HEK293 (cell line): Measurements from ENCODE around the gene MYBPC3.

Experiments used
- CTCF ChIA-PET: fragments of 350-600 bp; formaldehyde crosslinking; extraction: SDS; loops from one replicate; lab custom pipeline; 2021; ENCODE audit warnings: antibody characterized with exemption; lab: Yijun Ruan, JAX
- POLR2A ChIA-PET: fragments of 300-600 bp; formaldehyde crosslinking; extraction: SDS; loops from one replicate; lab custom pipeline; 2020; ENCODE audit warnings: antibody characterized with exemption, inconsistent platforms; lab: Yijun Ruan, JAX
- H3K27ac ChIP-seq: fragments of 200-500 bp; sonication (Bioruptor generic); 2 replicates; pipeline ENCODE4 v1.5.1; 2014; ENCODE audit warnings: low read depth, low read length, control low read depth, inconsistent platforms; ENCODE audit errors: extremely low read depth
- H3K36me3 ChIP-seq, 2 experiments: fragments of 200-500 bp in 1 of 2; sonication (Bioruptor generic) in 1 of 2; 1 replicate in 1 of 2; 2 replicates in 1 of 2; pipeline ENCODE4 v1.5.1; 2014 to 2017; ENCODE audit warnings: inconsistent platforms in 2 of 2, low read length in 2 of 2; ENCODE audit not compliant: control insufficient read depth in 2 of 2, insufficient read depth in 1 of 2
- H3K4me1 ChIP-seq: fragments of 200-500 bp; sonication (Bioruptor generic); 2 replicates; pipeline ENCODE4 v1.5.1; 2014; ENCODE audit warnings: mild to moderate bottlenecking, low read length, inconsistent platforms; ENCODE audit not compliant: control insufficient read depth, insufficient read depth
- H3K4me3 ChIP-seq: 2 replicates; pipeline ENCODE4 v1.5.1; 2011; ENCODE audit warnings: low read depth, mild to moderate bottlenecking, control low read depth, low read length, moderate library complexity
- H3K9me3 ChIP-seq: fragments of 200-500 bp; sonication (Bioruptor generic); 2 replicates; pipeline ENCODE4 v1.5.1; 2014; ENCODE audit warnings: low read depth, low read length, inconsistent platforms; ENCODE audit not compliant: control insufficient read depth, insufficient read depth
- EGR2 ChIP-seq: fragments of 450-650 bp; formaldehyde crosslinking; IDR thresholded peaks from 2 replicates; pipeline ENCODE4 v1.5.1; 2016; ENCODE audit warnings: low read depth, missing biosample characterization, missing genetic modification characterization
- ELK4 ChIP-seq: IDR thresholded peaks from 2 replicates; pipeline ENCODE4 v1.6.1; 2011; ENCODE audit warnings: mild to moderate bottlenecking, low read depth, low read length, borderline replicate concordance
- GLI2 ChIP-seq: fragments of 450-650 bp; formaldehyde crosslinking; IDR thresholded peaks from 2 replicates; pipeline ENCODE4; 2017; ENCODE audit warnings: missing biosample characterization, missing genetic modification characterization, low read depth, borderline replicate concordance
- GLIS1 ChIP-seq: fragments of 450-650 bp; formaldehyde crosslinking; IDR thresholded peaks from 2 replicates; pipeline ENCODE4 v1.5.1; 2016; ENCODE audit warnings: missing biosample characterization, missing genetic modification characterization
- REPIN1 ChIP-seq: fragments of 450-650 bp; formaldehyde crosslinking; IDR thresholded peaks from 2 replicates; pipeline ENCODE4 v1.5.1; 2017; ENCODE audit warnings: missing biosample characterization, missing genetic modification characterization, low read depth
- SALL2 ChIP-seq: fragments of 450-650 bp; formaldehyde crosslinking; IDR thresholded peaks from 2 replicates; pipeline ENCODE4 v1.5.0; 2017; ENCODE audit warnings: missing biosample characterization, mild to moderate bottlenecking, missing genetic modification characterization, borderline replicate concordance
- ZFP37 ChIP-seq: fragments of 450-650 bp; formaldehyde crosslinking; IDR thresholded peaks from 2 replicates; pipeline ENCODE4 v1.5.1; 2016; ENCODE audit warnings: missing biosample characterization, missing genetic modification characterization
- ZNF132 ChIP-seq: fragments of 450-650 bp; formaldehyde crosslinking; IDR thresholded peaks from 2 replicates; pipeline ENCODE4 v1.5.1; 2017; ENCODE audit warnings: missing biosample characterization, missing genetic modification characterization, borderline replicate concordance
- ZNF140 ChIP-seq: fragments of 450-650 bp; formaldehyde crosslinking; IDR thresholded peaks from 2 replicates; pipeline ENCODE4 v1.5.1; 2016; ENCODE audit warnings: missing biosample characterization, missing genetic modification characterization
- ZNF16 ChIP-seq: fragments of 450-650 bp; formaldehyde crosslinking; IDR thresholded peaks from 2 replicates; pipeline ENCODE4 v1.5.1; 2016; ENCODE audit warnings: low read depth, missing biosample characterization, missing genetic modification characterization
- ZNF211 ChIP-seq: fragments of 450-650 bp; formaldehyde crosslinking; IDR thresholded peaks from 2 replicates; pipeline ENCODE4 v1.5.1; 2016; ENCODE audit warnings: low read depth, missing biosample characterization, missing genetic modification characterization
- ZNF214 ChIP-seq: fragments of 450-650 bp; formaldehyde crosslinking; IDR thresholded peaks from 2 replicates; pipeline ENCODE4 v1.5.1; 2017; ENCODE audit warnings: missing biosample characterization, mild to moderate bottlenecking, missing genetic modification characterization, borderline replicate concordance
- ZNF23 ChIP-seq: fragments of 450-650 bp; formaldehyde crosslinking; IDR thresholded peaks from 2 replicates; pipeline ENCODE4 v1.5.1; 2016; ENCODE audit warnings: missing biosample characterization, missing genetic modification characterization, borderline replicate concordance
- ZNF366 ChIP-seq: fragments of 450-650 bp; formaldehyde crosslinking; conservative IDR thresholded peaks from 2 replicates; pipeline ENCODE4 v1.5.1; 2016; ENCODE audit warnings: missing biosample characterization, missing genetic modification characterization
- ZNF37A ChIP-seq: fragments of 450-650 bp; IDR thresholded peaks from 2 replicates; pipeline ENCODE4 v1.5.1; 2018; ENCODE audit warnings: missing biosample characterization, missing genetic modification characterization
- ZNF426 ChIP-seq: fragments of 450-650 bp; formaldehyde crosslinking; IDR thresholded peaks from 2 replicates; pipeline ENCODE4 v1.5.1; 2017; ENCODE audit warnings: missing biosample characterization, missing genetic modification characterization, mild to moderate bottlenecking, inconsistent platforms, moderate library complexity
- ZNF510 ChIP-seq: fragments of 450-650 bp; formaldehyde crosslinking; IDR thresholded peaks from 2 replicates; pipeline ENCODE4 v1.5.1; 2018; ENCODE audit warnings: mild to moderate bottlenecking, missing genetic modification characterization, missing biosample characterization; ENCODE audit not compliant: insufficient replicate concordance
- ZNF513 ChIP-seq: fragments of 450-650 bp; IDR thresholded peaks from 2 replicates; pipeline ENCODE4 v1.5.1; 2018; ENCODE audit warnings: missing biosample characterization, missing genetic modification characterization
- ZNF544 ChIP-seq: fragments of 450-650 bp; formaldehyde crosslinking; IDR thresholded peaks from 2 replicates; pipeline ENCODE4 v1.5.0; 2017; ENCODE audit warnings: missing biosample characterization, missing genetic modification characterization
- ZNF555 ChIP-seq: fragments of 450-650 bp; formaldehyde crosslinking; conservative IDR thresholded peaks from 2 replicates; pipeline ENCODE4 v1.5.1; 2017; ENCODE audit warnings: missing biosample characterization, mild to moderate bottlenecking, missing genetic modification characterization, inconsistent platforms
- ZNF843 ChIP-seq: fragments of 450-650 bp; formaldehyde crosslinking; IDR thresholded peaks from 2 replicates; pipeline ENCODE4 v1.5.1; 2016; ENCODE audit warnings: missing biosample characterization, missing genetic modification characterization
- TF ChIP-seq, protein P1 (sequence below): fragments of 450-650 bp; formaldehyde crosslinking; IDR thresholded peaks from 2 replicates; pipeline ENCODE4 v1.5.1; 2016; ENCODE audit warnings: missing biosample characterization, missing genetic modification characterization
- TF ChIP-seq, protein P2 (sequence below): fragments of 450-650 bp; formaldehyde crosslinking; IDR thresholded peaks from 2 replicates; pipeline ENCODE4 v1.5.1; 2016; ENCODE audit warnings: missing biosample characterization, missing genetic modification characterization, borderline replicate concordance

Gene MYBPC3

GRCh38 chr11:47329431-47329986 is 23.0 kb downstream of the MYBPC3 start:
- peaks cover 0 to 4% of the 10 kb centered on the region in 2 experiments; a peak in 1 of 3 replicates for H3K36me3 ChIP-seq
- H3K27ac ChIP-seq = no peak overlapping the region
- H3K4me1 ChIP-seq = no peaks in the 10 kb centered on the region
- CTCF ChIA-PET = interaction anchor here (1.0 to 1.2 kb wide), 3 partner anchors 9 to 167 kb away, joined by 3 to 4 read pairs (median 4); no protein-coding TSS in a partner anchor
- POLR2A ChIA-PET = no interaction called here
- no peak for TF ChIP-seq ZNF366
- TF ChIP-seq ZNF23 = no peak
- no peak for TF ChIP-seq ZFP37
- TF ChIP-seq ZNF510 (tag by site-specific recombination) = no peak
- no peak for TF ChIP-seq ZNF211 (tag by site-specific recombination)
- TF ChIP-seq GLIS1 (tag by site-specific recombination) = no peak
- no peak for TF ChIP-seq GLI2 (tag by site-specific recombination)
- TF ChIP-seq SALL2 = no peak
- TF ChIP-seq ELK4 = no peak
- TF ChIP-seq ZNF426 (tag by site-specific recombination) = no peak
- no peak for TF ChIP-seq ZNF16 (tag by site-specific recombination)
- TF ChIP-seq ZNF140 = no peak
- TF ChIP-seq ZNF544 = no peak
- no peak for TF ChIP-seq ZNF555 (tag by site-specific recombination)
- TF ChIP-seq REPIN1 = no peak
- TF ChIP-seq, protein P1, sequence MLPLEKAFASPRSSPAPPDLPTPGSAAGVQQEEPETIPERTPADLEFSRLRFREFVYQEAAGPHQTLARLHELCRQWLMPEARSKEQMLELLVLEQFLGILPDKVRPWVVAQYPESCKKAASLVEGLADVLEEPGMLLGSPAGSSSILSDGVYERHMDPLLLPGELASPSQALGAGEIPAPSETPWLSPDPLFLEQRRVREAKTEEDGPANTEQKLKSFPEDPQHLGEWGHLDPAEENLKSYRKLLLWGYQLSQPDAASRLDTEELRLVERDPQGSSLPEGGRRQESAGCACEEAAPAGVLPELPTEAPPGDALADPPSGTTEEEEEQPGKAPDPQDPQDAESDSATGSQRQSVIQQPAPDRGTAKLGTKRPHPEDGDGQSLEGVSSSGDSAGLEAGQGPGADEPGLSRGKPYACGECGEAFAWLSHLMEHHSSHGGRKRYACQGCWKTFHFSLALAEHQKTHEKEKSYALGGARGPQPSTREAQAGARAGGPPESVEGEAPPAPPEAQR (tag by site-specific recombination) = no peak
- no peak for TF ChIP-seq ZNF132 (tag by site-specific recombination)
- no peak for TF ChIP-seq EGR2 (tag by site-specific recombination)
- TF ChIP-seq ZNF37A (tag by site-specific recombination) = no peak
- H3K9me3 ChIP-seq = no peaks in the 10 kb centered on the region
- H3K4me3 ChIP-seq = no peak overlapping the region

- peaks cover 0 to 4% of the 10 kb centered on the region in 2 experiments; a peak in 1 of 3 replicates for H3K36me3 ChIP-seq
- no peak overlapping the region for H3K27ac ChIP-seq
- ChIA-PET POLR2A (no interaction called here), CTCF (interaction anchor here (1.0 to 1.1 kb wide), 2 partner anchors 18 to 166 kb away, joined by 3 to 4 read pairs; no protein-coding TSS in a partner anchor)
- H3K9me3 ChIP-seq = no peaks in the 10 kb centered on the region
- no peak overlapping the region for H3K4me3 ChIP-seq
- no peaks in the 10 kb centered on the region for H3K4me1 ChIP-seq
- TF ChIP-seq ZNF214 (no peak), ZNF513 (tag by site-specific recombination) (no peak), ZNF843 (tag by site-specific recombination) (no peak)
- TF ChIP-seq, protein P2, sequence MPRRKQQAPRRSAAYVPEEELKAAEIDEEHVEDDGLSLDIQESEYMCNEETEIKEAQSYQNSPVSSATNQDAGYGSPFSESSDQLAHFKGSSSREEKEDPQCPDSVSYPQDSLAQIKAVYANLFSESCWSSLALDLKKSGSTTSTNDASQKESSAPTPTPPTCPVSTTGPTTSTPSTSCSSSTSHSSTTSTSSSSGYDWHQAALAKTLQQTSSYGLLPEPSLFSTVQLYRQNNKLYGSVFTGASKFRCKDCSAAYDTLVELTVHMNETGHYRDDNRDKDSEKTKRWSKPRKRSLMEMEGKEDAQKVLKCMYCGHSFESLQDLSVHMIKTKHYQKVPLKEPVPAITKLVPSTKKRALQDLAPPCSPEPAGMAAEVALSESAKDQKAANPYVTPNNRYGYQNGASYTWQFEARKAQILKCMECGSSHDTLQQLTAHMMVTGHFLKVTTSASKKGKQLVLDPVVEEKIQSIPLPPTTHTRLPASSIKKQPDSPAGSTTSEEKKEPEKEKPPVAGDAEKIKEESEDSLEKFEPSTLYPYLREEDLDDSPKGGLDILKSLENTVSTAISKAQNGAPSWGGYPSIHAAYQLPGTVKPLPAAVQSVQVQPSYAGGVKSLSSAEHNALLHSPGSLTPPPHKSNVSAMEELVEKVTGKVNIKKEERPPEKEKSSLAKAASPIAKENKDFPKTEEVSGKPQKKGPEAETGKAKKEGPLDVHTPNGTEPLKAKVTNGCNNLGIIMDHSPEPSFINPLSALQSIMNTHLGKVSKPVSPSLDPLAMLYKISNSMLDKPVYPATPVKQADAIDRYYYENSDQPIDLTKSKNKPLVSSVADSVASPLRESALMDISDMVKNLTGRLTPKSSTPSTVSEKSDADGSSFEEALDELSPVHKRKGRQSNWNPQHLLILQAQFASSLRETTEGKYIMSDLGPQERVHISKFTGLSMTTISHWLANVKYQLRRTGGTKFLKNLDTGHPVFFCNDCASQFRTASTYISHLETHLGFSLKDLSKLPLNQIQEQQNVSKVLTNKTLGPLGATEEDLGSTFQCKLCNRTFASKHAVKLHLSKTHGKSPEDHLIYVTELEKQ (tag by site-specific recombination) = no peak
Observed at GRCh38 chr11:47328449-47329390, 23.8 kb downstream of the MYBPC3 start.
